Karpas-422 (cell line): Measurements from ENCODE around the gene PCDHA7. TPM values are rescaled to one million over a fixed set of nuclear protein-coding genes. Genes with fewer than 3 reads are reported as not detected.
"Not testable (repeated sequence)": the region's sequence is repeated elsewhere in the genome, so short reads cannot be mapped to it uniquely, and the experiment has no call there.

Experiments used
- DNase-seq: peaks from one replicate; pipeline ENCODE4 v3.0.0-alpha.2; 2015
- H2AFZ ChIP-seq: fragments of 200-600 bp; sonication (generic); 2 replicates; pipeline ENCODE4 v1.6.1; 2014; ENCODE audit warnings: antibody characterized with exemption, low read length, mixed read lengths
- H3K27ac ChIP-seq: fragments of 200-600 bp; sonication (generic); 2 replicates; pipeline ENCODE4 v1.5.1; 2014; ENCODE audit warnings: mild to moderate bottlenecking, low read length, moderate library complexity
- H3K27me3 ChIP-seq: fragments of 200-600 bp; sonication (generic); 2 replicates; pipeline ENCODE4 v1.6.1; 2014; ENCODE audit warnings: low read length, mixed read lengths
- H3K36me3 ChIP-seq: fragments of 200-600 bp; sonication (generic); 2 replicates; pipeline ENCODE4 v1.6.1; 2014; ENCODE audit warnings: low read length, mixed read lengths; ENCODE audit not compliant: insufficient read depth
- H3K4me1 ChIP-seq: fragments of 200-600 bp; sonication (generic); 2 replicates; pipeline ENCODE4 v1.6.1; 2014; ENCODE audit warnings: mild to moderate bottlenecking, low read length, mixed read lengths
- H3K4me2 ChIP-seq: fragments of 200-600 bp; sonication (generic); 2 replicates; pipeline ENCODE4 v1.6.1; 2014; ENCODE audit warnings: low read length, low read depth, mild to moderate bottlenecking; ENCODE audit not compliant: poor library complexity, severe bottlenecking
- H3K4me3 ChIP-seq: fragments of 200-600 bp; sonication (generic); 2 replicates; pipeline ENCODE4 v1.5.1; 2014; ENCODE audit warnings: mild to moderate bottlenecking, antibody characterized with exemption, low read length, mixed read lengths
- H3K79me2 ChIP-seq: fragments of 200-600 bp; sonication (generic); 2 replicates; pipeline ENCODE4 v1.6.1; 2014; ENCODE audit warnings: mild to moderate bottlenecking, low read length, mixed read lengths
- H3K9ac ChIP-seq: fragments of 200-600 bp; sonication (generic); 2 replicates; pipeline ENCODE4 v1.6.0; 2014; ENCODE audit warnings: low read length
- H3K9me2 ChIP-seq: fragments of 200-600 bp; sonication (generic), shearing (Covaris generic); replicated peaks from 2 replicates; pipeline ENCODE4 v1.6.0; 2014; ENCODE audit warnings: mild to moderate bottlenecking, low read length, moderate library complexity; ENCODE audit not compliant: insufficient read depth
- H3K9me3 ChIP-seq: fragments of 300-700, 200-600 bp; sonication (generic); 2 replicates; pipeline ENCODE4 v1.6.1; 2014; ENCODE audit warnings: low read length, mixed read lengths
- H4K20me1 ChIP-seq: fragments of 200-600 bp; sonication (generic); 2 replicates; pipeline ENCODE4 v1.6.1; 2014; ENCODE audit warnings: mild to moderate bottlenecking, antibody characterized with exemption, low read length, low read depth; ENCODE audit not compliant: insufficient read depth
- total RNA-seq: library from RNA; depleted of rRNA; stranded (reverse); fragments of >200 nt; shearing (Covaris generic); gene quantifications from 2 replicates; pipeline ENCODE4 v1.2.3, GENCODE V29; 2014; ENCODE audit warnings: low replicate concordance

Gene PCDHA7
- total RNA-seq, 1 experiment from 2014 or later = not detected

- H2AFZ ChIP-seq = no peak overlapping the region
- no peaks in the 10 kb centered on the region for H3K36me3 ChIP-seq
- no peak overlapping the region for H3K4me2 ChIP-seq
- no peaks in the 10 kb centered on the region for H3K9me2 ChIP-seq
- no peaks in the 10 kb centered on the region for H3K4me1 ChIP-seq
- no peak overlapping the region for H3K27ac ChIP-seq
- no peaks in the 10 kb centered on the region for H4K20me1 ChIP-seq
- no peaks in the 10 kb centered on the region for H3K9me3 ChIP-seq
- no peak overlapping the region for H3K4me3 ChIP-seq
- DNase-seq = no peak
- H3K79me2 ChIP-seq = no peaks in the 10 kb centered on the region
- H3K9ac ChIP-seq = no peak overlapping the region
- no peaks in the 10 kb centered on the region for H3K27me3 ChIP-seq
Observed at GRCh38 chr5:140808889-140809291, 25.2 kb upstream of the PCDHA7 start.

DNA sequence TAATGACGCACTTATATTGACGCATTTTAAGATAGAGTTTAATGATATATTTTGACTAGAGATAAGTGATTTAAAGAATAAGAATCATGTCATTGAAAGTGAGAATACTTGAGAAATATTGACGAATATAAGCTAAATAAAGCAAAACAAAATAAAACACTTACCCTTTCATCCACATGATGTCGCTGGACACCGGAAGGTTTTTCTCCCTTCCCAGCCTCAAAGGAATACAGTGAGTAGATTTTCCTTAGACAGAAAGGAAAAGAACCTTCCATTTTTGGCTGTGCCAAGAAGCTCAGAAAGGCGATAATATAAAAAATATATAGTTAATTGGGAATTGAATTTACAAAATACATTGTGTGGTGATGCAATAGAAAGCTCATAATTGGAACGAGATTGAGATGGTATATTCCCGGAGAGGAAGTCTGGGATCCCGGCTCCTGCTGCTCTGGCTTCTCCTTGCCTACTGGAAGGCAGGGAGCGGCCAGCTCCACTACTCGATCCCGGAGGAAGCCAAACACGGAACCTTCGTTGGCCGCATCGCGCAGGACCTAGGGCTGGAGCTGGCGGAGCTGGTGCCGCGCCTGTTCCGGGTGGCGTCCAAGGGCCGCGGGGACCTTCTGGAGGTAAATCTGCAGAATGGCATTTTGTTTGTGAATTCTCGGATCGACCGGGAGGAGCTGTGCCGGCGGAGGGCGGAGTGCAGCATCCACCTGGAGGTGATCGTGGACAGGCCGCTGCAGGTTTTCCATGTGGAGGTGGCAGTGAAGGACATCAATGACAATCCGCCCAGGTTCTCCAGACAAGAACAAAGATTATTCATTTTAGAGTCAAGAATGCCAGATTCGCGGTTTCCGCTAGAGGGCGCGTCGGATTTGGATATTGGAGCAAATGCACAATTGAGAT is 12.4 kb upstream of the PCDHA7 start, which contains the start of gene PCDHA5:
PCDHA5 (plus strand) TSS at position 239 of the 906 bp plus-strand sequence.
- Histone ChIP-seq H3K9me2 (no peaks in the 10 kb centered on the region), H3K36me3 (no peaks in the 10 kb centered on the region), H3K4me2 (no peak within 1 kb of the TSS), H3K4me1 (no peaks in the 10 kb centered on the region), H3K27ac (no peak within 1 kb of the TSS), H3K27me3 (no peaks in the 10 kb centered on the region), H3K9ac (no peak within 1 kb of the TSS), H4K20me1 (no peaks in the 10 kb centered on the region), H3K4me3 (no peak within 1 kb of the TSS), H2AFZ (no peak within 1 kb of the TSS), H3K79me2 (no peaks in the 10 kb centered on the region), H3K9me3 (no peaks in the 10 kb centered on the region)
- no peak for DNase-seq

DNA sequence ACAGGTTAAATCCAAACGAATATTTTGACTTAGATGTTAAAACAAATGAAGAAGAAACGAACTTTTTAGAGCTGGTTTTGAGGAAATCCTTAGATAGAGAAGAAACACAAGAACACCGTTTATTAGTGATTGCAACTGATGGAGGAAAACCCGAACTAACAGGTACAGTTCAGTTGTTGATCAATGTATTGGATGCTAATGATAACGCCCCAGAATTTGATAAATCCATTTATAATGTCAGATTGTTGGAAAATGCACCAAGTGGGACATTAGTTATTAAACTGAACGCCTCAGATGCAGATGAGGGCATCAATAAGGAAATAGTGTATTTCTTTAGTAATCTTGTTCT is 11.8 kb upstream of the PCDHA7 start:
- H3K4me2 ChIP-seq = no peak overlapping the region
- H3K9me2 ChIP-seq = no peaks in the 10 kb centered on the region
- H4K20me1 ChIP-seq = no peaks in the 10 kb centered on the region
- no peaks in the 10 kb centered on the region for H3K4me1 ChIP-seq
- no peaks in the 10 kb centered on the region for H3K36me3 ChIP-seq
- H3K4me3 ChIP-seq = no peak overlapping the region
- no peak overlapping the region for H2AFZ ChIP-seq
- H3K27me3 ChIP-seq = no peaks in the 10 kb centered on the region
- no peaks in the 10 kb centered on the region for H3K9me3 ChIP-seq
- H3K79me2 ChIP-seq = no peaks in the 10 kb centered on the region
- DNase-seq = no peak
- no peak overlapping the region for H3K27ac ChIP-seq
- no peak overlapping the region for H3K9ac ChIP-seq

DNA sequence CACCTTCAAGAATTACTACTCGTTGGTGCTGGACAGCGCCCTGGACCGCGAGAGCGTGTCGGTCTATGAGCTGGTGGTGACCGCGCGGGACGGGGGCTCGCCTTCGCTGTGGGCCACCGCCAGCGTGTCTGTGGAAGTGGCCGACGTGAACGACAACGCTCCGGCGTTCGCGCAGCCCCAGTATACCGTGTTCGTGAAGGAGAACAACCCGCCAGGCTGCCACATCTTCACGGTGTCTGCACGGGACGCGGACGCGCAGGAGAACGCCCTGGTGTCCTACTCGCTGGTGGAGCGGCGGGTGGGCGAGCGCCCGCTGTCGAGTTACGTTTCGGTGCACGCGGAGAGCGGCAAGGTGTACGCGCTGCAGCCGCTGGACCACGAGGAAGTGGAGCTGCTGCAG is 11.1 kb upstream of the PCDHA7 start:
- not testable (repeated sequence) for DNase-seq, H3K79me2 ChIP-seq, H3K4me2 ChIP-seq, H3K9ac ChIP-seq, H3K27ac ChIP-seq, H2AFZ ChIP-seq, H3K4me3 ChIP-seq, H4K20me1 ChIP-seq, H3K36me3 ChIP-seq, H3K4me1 ChIP-seq, H3K27me3 ChIP-seq, H3K9me3 ChIP-seq, H3K9me2 ChIP-seq

GRCh38 chr5:140823475-140823874 is 10.6 kb upstream of the PCDHA7 start:
- no peaks in the 10 kb centered on the region for H3K27me3 ChIP-seq
- H3K79me2 ChIP-seq = no peaks in the 10 kb centered on the region
- no peak overlapping the region for H3K4me3 ChIP-seq
- no peaks in the 10 kb centered on the region for H3K9me3 ChIP-seq
- H3K9me2 ChIP-seq = no peaks in the 10 kb centered on the region
- DNase-seq = no peak
- no peaks in the 10 kb centered on the region for H4K20me1 ChIP-seq
- H3K4me1 ChIP-seq = no peaks in the 10 kb centered on the region
- H3K9ac ChIP-seq = no peak overlapping the region
- H2AFZ ChIP-seq = no peak overlapping the region
- no peaks in the 10 kb centered on the region for H3K36me3 ChIP-seq
- H3K4me2 ChIP-seq = no peak overlapping the region
- H3K27ac ChIP-seq = no peak overlapping the region

DNA sequence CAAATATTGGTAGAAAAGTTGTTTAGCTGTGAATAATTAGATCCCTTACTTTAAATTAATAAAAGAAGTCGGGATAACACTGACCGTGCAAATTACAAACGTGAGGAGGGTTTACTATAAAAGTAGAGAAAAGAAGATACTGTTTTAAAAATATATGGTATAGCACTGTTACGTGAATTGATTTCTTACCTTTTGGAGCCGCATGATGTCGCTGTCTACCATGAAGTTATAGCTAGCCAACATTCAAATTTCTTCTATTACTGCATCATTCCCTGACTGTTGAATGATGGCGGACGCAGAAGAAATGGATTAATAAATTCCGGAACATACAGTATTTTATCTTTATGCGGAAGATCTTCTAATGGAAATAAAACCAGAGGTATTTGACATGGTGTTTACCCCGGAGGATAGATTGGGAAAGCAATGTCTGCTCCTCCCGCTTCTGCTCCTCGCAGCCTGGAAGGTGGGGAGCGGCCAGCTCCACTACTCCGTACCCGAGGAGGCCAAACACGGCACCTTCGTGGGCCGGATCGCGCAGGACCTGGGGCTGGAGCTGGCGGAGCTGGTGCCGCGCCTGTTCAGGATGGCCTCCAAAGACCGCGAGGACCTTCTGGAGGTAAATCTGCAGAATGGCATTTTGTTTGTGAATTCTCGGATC is 6.2 kb upstream of the PCDHA7 start, which contains the start of gene PCDHA6:
PCDHA6 (plus strand) TSS at position 257 of the 658 bp plus-strand sequence; CDS start at position 389, 132 bp downstream.
- no peak within 1 kb of the TSS for H3K27ac ChIP-seq
- H3K9me3 ChIP-seq = no peaks in the 10 kb centered on the region

DNA sequence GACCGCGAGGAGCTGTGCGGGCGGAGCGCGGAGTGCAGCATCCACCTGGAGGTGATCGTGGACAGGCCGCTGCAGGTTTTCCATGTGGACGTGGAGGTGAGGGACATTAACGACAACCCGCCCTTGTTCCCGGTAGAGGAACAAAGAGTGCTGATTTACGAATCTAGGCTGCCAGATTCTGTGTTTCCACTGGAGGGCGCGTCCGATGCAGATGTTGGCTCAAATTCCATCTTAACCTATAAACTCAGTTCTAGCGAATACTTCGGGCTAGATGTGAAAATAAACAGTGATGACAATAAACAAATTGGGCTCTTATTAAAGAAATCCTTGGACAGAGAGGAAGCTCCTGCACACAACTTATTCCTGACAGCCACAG is 5.7 kb upstream of the PCDHA7 start:
- Histone ChIP-seq H3K4me2 (no peak overlapping the region), H3K9ac (no peak overlapping the region)

More for the DNA sequence above, 6.2 kb upstream of the PCDHA7 start, which contains the start of gene PCDHA6:
- H3K79me2 ChIP-seq = no peaks in the 10 kb centered on the region
- H2AFZ ChIP-seq = no peak within 1 kb of the TSS
- H4K20me1 ChIP-seq = no peaks in the 10 kb centered on the region
- H3K27me3 ChIP-seq = no peaks in the 10 kb centered on the region; the same call in 1 of the 2 replicates
- no peaks in the 10 kb centered on the region for H3K9me2 ChIP-seq
- H3K36me3 ChIP-seq = no peaks in the 10 kb centered on the region
- H3K4me2 ChIP-seq = no peak within 1 kb of the TSS
- H3K4me3 ChIP-seq = no peak within 1 kb of the TSS
- H3K9ac ChIP-seq = no peak within 1 kb of the TSS
- no peak for DNase-seq
- H3K4me1 ChIP-seq = no peaks in the 10 kb centered on the region

More for the DNA sequence above, 5.7 kb upstream of the PCDHA7 start:
- no peaks in the 10 kb centered on the region for H3K36me3 ChIP-seq
- no peak for DNase-seq
- H3K27me3 ChIP-seq = no peaks in the 10 kb centered on the region; the same call in 1 of the 2 replicates
- H2AFZ ChIP-seq = no peak overlapping the region
- no peaks in the 10 kb centered on the region for H3K4me1 ChIP-seq
- H3K9me2 ChIP-seq = no peaks in the 10 kb centered on the region
- H3K27ac ChIP-seq = no peak overlapping the region
- H3K4me3 ChIP-seq = no peak overlapping the region
- H3K79me2 ChIP-seq = no peaks in the 10 kb centered on the region
- H4K20me1 ChIP-seq = no peaks in the 10 kb centered on the region
- H3K9me3 ChIP-seq = no peaks in the 10 kb centered on the region
